Testis (tissue), 2 donors: Measurements from ENCODE around the gene MACROD2.

ENCODE experiments used
- POLR2A ChIP-seq: fragments of 450-650 bp; IDR thresholded peaks from one replicate; pipeline ENCODE4 v1.6.1; 2017; ENCODE audit warnings: antibody characterized with exemption, mild to moderate bottlenecking, moderate library complexity
- TF ChIP-seq, protein P1 (sequence below), 3 experiments: fragments of 450-650 bp in 2 of 3; fragments of 200-600 bp in 1 of 3; sonication (generic) in 1 of 3; IDR thresholded peaks; one replicate each; pipeline ENCODE4 v1.5.1; 2016 to 2019; ENCODE audit warnings: antibody characterized with exemption in 3 of 3, mild to moderate bottlenecking in 2 of 3, moderate library complexity in 1 of 3

DNA sequence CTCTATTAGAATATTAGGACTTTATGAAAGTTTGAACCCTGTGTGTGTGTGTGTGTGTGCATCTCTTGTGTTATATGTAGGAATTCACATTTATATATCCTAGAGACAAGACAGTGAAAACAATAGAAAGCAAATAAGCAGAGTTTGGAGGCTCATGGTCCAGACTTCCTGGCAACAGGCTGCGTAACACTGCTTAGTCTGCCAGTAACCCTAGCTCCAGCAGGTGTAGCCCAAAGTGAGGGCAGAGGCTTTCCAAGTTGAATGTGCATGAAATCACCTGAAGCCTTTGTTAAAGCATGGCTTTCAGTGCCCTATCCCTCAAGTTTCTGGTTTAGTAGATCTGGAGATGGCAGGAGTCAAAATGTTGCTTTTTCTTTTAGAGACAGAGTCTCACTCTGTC is 2008.0 kb downstream of the MACROD2 start:
- TF ChIP-seq, protein P1, sequence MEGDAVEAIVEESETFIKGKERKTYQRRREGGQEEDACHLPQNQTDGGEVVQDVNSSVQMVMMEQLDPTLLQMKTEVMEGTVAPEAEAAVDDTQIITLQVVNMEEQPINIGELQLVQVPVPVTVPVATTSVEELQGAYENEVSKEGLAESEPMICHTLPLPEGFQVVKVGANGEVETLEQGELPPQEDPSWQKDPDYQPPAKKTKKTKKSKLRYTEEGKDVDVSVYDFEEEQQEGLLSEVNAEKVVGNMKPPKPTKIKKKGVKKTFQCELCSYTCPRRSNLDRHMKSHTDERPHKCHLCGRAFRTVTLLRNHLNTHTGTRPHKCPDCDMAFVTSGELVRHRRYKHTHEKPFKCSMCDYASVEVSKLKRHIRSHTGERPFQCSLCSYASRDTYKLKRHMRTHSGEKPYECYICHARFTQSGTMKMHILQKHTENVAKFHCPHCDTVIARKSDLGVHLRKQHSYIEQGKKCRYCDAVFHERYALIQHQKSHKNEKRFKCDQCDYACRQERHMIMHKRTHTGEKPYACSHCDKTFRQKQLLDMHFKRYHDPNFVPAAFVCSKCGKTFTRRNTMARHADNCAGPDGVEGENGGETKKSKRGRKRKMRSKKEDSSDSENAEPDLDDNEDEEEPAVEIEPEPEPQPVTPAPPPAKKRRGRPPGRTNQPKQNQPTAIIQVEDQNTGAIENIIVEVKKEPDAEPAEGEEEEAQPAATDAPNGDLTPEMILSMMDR (IDR thresholded peaks at IDR 0.05): no peak
- TF ChIP-seq POLR2A: no peak
